Astrocyte (in vitro differentiated cells and primary cell): ENCODE data around the gene CNN2.

Experiments used
- CTCF ChIP-seq: IDR thresholded peaks from 2 replicates; pipeline ENCODE4 v1.5.1; 2011; ENCODE audit warnings: low read depth, mild to moderate bottlenecking, inconsistent platforms, low read length, moderate library complexity; ENCODE audit not compliant: insufficient read depth
- EZH2 ChIP-seq: IDR thresholded peaks from 2 replicates; pipeline ENCODE4 v1.6.1; 2012; ENCODE audit warnings: mild to moderate bottlenecking, low read length, inconsistent platforms; ENCODE audit not compliant: insufficient read depth

- TF ChIP-seq EZH2 = no peak
- TF ChIP-seq CTCF = no peak
These were observed 44.1 kb downstream of the CNN2 start for GRCh38 chr19:1070576-1070930.
